HG02973 (cell line): Measurements from ENCODE around the gene KCNAB3.
A peak's percentile ranks its signal among the peaks of the same experiment; 100 is the strongest.

Experiments used
- ATAC-seq: cut with Tn5 transposase; IDR thresholded peaks from one replicate; pipeline ENCODE4 v1.9.1; 2021; ENCODE audit warnings: moderate library complexity; ENCODE audit not compliant: unreplicated experiment

The KCNAB3 gene

GRCh38 chr17:7943291-7943690, 13.6 kb upstream of the KCNAB3 start:
- ATAC-seq: no peak

GRCh38 chr17:7940743-7941142, 11.1 kb upstream of the KCNAB3 start:
- no peak for ATAC-seq

- no peak for ATAC-seq
These were observed 10.4 kb upstream of the KCNAB3 start for GRCh38 chr17:7940034-7940433.

- no peak for ATAC-seq
These were observed 6.2 kb upstream of the KCNAB3 start for GRCh38 chr17:7935859-7936258.

- ATAC-seq: no peak
These were observed 3.3 kb upstream of the KCNAB3 start for GRCh38 chr17:7932949-7933348.

GRCh38 chr17:7932483-7932891, 2.8 kb upstream of the KCNAB3 start:
- no peak for ATAC-seq

GRCh38 chr17:7931709-7932482, 2.2 kb upstream of the KCNAB3 start, which contains the start of the genes CNTROB and TRAPPC1:
CNTROB (plus strand) TSS chr17:7932206; CDS start chr17:7933080, 874 bp downstream.
TRAPPC1 (minus strand) TSS chr17:7931946; CDS start chr17:7931829, 117 bp downstream.
- peak; percentile 84 for ATAC-seq

GRCh38 chr17:7930841-7931631, 1.4 kb upstream of the KCNAB3 start:
- ATAC-seq: no peak

GRCh38 chr17:7927596-7927995, 2.1 kb downstream of the KCNAB3 start:
- no peak for ATAC-seq

- no peak for ATAC-seq
These were observed 6.6 kb downstream of the KCNAB3 start for GRCh38 chr17:7922845-7923628.

GRCh38 chr17:7922269-7922844, 7.3 kb downstream of the KCNAB3 start:
- no peak for ATAC-seq

- no peak for ATAC-seq
These were observed 12.8 kb downstream of the KCNAB3 start for GRCh38 chr17:7916808-7917207.

- ATAC-seq: peak; percentile 4
These were observed 13.3 kb downstream of the KCNAB3 start for GRCh38 chr17:7916385-7916682.

- peak; percentile 57 for ATAC-seq
These were observed 13.9 kb downstream of the KCNAB3 start, which contains the start of gene RNF227 for GRCh38 chr17:7915611-7916384. RNF227 (minus strand) TSS chr17:7916289; CDS start chr17:7916195, 94 bp downstream.

GRCh38 chr17:7915179-7915610, 14.5 kb downstream of the KCNAB3 start:
- no peak for ATAC-seq

- no peak for ATAC-seq
These were observed 16.6 kb downstream of the KCNAB3 start for GRCh38 chr17:7912927-7913524.

- ATAC-seq: no peak
These were observed 18.5 kb downstream of the KCNAB3 start for GRCh38 chr17:7911116-7911515.

GRCh38 chr17:7910711-7911110, 18.9 kb downstream of the KCNAB3 start:
- ATAC-seq: no peak

GRCh38 chr17:7910281-7910680, 19.4 kb downstream of the KCNAB3 start:
- ATAC-seq: no peak

- no peak for ATAC-seq
These were observed 20.6 kb downstream of the KCNAB3 start for GRCh38 chr17:7909089-7909488.
